ENCODE results near the gene ADAM10.

ADAM10 gene

DNA sequence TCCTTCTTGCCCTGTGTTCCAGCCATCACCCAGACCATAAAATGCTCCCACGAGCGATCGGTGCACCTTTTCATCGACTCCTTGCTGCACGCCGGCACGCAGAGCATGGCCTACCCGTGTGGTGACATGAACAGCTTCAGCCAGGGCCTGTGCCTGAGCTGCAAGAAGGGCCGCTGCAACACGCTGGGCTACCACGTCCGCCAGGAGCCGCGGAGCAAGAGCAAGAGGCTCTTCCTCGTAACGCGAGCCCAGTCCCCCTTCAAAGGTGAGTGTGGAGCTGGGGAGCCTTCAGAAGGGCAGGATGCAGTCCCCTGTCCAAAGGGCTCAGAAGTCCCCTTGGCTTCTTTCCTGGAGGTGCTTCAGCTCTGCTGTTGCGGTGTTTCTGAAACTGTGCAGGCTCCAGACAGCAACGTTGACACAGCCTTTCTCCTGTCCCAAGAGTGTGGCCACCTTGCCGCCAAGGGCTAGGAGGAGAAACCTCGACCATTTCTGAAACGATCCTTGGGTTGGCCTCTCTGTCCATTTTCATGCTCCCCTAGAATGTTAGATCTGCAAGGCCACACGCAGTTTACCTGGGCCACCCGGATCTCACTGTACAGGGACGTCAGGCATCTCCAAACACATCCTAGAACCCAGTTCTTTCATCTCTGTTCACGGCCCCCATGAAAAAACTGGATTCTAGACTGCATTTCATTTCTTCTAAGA is 201.0 kb downstream of the ADAM10 start:
- DNase-seq: no peak

DNA sequence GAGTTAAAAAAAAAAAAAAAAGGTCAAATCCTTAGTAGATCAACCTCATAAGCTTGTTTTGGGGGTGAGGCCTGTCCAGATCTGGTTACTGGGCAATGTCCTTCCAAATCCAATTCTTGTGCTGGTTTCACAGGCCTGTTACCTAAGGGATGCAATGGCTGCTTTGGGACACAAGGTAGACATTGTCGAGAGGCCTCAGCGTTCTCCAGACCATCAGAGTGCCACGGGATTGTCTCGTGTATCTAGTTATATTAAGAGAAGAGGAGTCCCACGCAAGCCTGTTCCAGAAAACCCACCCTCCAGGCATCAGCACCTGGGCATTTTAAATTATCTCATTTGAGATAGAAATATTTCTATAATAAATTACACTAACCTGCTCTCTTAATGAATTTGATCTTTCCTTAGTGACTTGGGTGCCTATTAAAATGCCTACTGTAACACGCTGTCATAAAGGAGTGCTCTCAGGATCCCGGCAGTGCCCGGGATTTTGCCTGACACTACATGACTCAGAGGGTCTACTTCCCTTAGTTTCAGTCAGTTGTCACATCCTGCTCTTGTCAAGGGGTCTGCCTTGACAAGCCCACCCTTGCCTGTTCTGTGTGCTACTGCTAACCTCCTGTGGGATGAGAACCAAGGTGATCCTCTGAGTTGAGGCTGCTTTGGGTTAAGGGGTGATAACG is 201.7 kb downstream of the ADAM10 start:
- DNase-seq: no peak

DNA sequence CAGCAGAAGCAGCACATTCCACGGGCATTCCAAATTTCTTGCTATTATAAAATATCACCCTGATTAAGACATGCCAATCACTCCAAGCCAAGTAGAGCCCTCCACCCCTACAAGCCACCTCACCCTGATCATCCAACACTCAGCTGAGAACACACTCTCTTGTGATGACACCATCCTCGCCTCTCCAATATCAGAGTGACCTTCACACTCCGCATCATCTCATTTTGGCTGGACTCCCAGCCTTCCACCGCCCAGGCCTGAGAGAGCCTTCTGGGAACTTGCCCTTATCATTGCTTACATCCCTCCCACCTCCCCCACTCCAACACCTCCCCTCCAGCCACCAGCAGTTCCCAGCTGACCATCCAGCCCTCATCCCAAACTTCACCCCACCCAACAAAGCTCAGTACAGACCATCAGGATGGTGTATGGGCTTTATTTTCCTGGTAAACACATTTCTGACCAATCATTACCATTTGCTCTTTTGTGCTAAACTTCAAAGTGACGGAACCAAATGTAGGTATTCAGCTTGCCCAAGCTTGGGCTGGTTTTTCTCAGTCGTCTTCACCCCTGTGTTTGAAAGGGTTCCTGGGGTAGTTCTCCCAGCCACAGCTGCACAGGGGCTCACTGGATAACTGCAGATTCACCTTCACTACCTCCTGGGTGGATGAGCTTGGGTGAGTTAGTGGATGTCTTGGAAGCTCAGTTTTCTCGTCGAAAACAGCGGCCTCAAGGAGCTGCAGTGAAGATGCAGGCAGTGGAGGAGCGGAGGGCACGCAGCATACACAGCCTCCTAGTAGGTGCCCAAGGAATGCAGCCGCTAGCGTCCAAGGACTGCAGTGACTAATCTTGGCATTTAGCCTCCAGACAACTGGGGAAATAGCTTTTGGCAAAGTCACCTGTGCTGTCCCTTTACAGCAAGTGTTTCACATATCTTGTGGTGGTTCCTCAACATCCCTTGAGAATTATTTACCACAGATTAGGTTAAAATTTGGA is 202.6 kb downstream of the ADAM10 start:
- DNase-seq: no peak

DNA sequence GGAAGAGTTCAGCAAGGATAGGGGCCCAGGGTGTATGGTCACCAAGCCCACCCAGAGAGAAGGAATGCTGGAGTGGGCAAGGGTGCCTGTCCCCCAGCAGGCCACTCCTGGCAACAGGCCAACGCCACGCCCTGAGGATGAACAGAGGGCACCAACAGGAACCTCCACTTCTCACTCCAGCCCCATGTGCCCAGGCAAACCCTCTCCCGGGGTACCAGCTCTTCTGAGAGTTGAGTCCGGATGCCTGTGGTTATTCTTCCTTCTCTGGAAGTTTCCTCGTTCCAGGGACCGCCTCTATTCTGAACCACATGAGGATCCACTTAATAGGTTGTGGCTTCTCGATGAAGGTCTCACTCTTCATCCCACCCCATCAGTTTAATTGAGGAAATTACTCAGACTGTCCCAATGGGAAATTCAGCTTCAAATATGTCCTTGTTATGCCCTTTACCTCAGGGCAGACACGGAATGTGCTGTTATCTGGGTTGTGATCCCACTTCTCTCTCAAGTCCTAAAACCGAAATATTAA is 203.4 kb downstream of the ADAM10 start:
- DNase-seq: no peak

DNA sequence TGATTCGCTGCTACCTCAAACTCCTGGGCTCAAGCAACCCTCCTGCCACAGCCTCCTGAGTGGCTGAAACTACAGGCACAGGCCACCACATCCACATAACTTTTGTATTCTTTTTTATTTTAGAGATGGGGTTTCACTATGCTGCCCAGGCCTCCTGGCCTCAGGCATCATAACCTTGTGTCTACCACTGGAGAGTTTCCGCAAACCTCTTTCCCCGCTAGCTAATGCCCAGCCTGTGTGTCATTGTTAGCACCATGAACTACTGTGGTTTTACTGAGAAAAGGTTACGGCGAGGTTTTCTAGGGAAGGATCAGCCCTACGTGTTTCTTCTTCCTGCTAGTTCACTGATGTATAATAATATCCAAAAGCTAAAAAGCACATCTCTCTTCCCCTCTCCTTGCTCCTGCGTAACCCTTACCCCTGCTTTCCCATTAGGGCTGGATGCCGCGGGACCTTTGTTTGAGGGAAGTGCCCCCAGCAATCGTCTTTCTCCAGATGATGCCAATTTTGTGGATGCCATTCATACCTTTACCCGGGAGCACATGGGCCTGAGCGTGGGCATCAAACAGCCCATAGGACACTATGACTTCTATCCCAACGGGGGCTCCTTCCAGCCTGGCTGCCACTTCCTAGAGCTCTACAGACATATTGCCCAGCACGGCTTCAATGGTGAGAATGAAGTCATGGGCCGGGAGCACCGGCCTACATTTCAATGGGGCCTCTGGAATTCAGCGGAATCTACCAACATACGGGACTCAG is 204.0 kb downstream of the ADAM10 start:
- no peak for DNase-seq

DNA sequence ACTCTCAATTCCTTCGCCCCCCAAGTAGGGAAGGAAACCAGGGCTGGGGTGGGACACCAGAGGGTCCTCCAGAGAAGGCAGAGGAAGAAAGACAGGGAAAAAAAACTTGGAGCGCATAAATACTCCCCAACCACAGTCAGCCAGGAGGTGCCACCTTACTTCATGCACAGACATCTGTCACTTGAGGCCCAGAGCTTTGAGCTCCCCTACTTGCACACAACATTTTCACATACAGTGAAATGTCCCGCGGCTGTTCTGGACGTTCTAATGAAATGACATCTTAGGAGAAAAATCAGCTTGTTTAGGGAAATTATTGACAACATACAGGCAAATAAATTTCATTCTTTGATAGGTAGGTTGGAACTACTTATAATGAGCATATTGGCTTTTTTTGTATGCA is 204.8 kb downstream of the ADAM10 start:
- DNase-seq: no peak

DNA sequence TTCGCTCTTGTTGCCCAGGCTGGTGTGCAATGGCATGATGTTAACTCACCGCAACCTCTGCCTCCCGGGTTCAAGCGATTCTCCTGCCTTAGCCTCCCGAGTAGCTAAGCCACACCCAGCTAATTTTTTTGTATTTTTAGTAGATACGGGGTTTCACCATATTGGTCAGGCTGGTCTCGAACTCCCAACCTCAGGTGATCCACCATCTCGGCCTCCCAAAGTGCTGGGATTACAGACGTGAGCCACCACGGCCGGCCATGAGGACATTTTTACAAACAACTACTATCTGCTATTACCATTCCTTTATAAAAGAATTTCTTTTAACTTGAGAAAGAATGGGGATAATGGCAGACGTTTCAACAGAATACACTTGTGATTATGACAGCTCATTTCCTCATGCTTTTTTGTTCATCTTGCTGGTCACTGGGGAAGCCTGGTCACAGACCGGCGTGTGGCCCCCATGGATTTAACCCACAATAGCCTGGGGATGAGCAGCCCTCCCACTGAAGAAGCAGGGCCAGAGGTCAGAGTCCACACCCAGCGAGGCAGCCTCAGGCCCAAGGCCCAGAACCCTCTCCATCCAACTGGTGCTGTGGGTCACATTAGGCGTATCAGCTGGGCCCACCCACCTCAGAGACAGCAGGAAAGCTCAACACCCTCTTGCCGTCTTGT is 205.7 kb downstream of the ADAM10 start:
- no peak for DNase-seq

DNA sequence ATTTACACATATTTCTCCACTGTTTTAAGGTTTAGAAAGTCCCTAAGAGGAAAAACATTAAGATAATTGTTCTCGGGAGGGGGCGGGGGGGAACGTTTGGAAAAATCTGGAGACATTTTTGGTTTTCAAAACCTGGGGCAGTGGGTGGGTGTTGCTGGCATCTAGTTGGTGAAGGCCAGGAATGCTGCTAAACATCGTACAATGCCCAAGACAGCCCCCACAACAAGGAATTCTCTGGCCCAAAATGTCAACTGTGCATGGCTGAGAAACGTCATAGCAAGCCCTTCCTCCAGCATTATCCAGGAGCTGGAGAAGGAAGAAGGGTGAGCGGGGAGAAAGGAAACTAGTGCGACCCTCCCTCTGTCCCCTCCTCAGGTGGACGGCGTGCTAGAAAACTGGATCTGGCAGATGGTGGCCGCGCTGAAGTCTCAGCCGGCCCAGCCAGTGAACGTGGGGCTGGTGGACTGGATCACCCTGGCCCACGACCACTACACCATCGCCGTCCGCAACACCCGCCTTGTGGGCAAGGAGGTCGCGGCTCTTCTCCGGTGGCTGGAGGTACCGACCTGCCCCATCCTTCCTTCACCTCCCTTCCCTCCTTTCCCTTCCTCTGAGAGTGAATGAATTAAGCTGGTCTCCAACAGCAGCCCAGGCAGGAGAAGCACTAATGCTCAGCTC is 208.0 kb downstream of the ADAM10 start:
- no peak for DNase-seq

DNA sequence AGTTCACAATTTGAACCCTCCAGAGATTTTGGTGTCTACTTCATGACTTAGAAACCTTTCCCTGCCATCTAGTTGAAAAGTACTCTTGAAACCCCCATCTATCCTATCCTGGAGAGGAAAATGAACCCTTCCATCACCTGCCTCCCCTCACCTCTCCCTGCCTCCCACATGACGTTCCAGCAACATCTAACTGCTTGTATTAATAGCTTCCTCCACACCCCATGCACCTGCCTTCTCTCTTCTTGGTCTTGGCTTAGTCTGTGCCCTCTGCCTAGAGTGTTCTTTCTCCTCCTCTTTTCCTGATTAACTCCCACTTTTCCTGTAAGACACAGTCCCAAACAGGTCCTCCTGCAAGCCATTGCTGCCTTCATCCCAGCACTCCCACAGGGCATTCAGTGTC is 210.0 kb downstream of the ADAM10 start:
- no peak for DNase-seq

DNA sequence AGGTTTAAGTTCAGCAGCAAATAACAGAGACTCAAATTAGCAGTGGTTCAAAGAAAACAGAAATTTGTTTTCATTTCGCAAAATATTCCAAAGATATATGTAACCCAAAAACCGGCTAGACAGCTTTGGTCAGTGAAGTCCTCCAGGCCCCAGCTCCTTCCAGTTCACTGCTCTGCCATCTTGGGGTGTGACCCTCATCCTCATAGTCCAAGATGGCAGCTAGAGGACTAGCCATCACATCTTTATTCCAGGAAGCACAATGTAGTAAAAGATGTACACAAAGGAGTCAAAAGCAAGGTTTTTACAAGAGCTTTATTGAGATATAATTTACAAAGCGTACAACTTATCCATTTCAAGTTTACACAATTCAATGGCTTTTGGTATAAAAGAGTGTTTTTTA is 210.6 kb downstream of the ADAM10 start:
- no peak for DNase-seq

Measured in NCI-H1436 treated with DMSO at 0.1 percent for 48 hours (cell line).